ENCODE results near the gene CRYBG1.

CRYBG1 gene

GRCh38 chr6:106444777-106445507 lies 84.4 kb downstream of the CRYBG1 start:
- H3K4me3 ChIP-seq (ENCODE audit: low read depth, low read length): no peak overlapping the region
- DNase-seq (ENCODE audit: low read depth): peak; percentile 52
- TF ChIP-seq CTCF (IDR thresholded peaks at IDR 0.05; ENCODE audit: low read depth, low read length, missing control alignments): peak; percentile 70
- in situ Hi-C loops (cut with HindIII; ENCODE audit: low sequenced_read_pairs): loop anchor here (5.0 kb wide), 1 partner anchor 117 kb away; no protein-coding TSS in a partner anchor

GRCh38 chr6:106445508-106445878 lies 85.0 kb downstream of the CRYBG1 start:
- DNase-seq (ENCODE audit: low read depth): no peak
- in situ Hi-C loops (cut with HindIII; ENCODE audit: low sequenced_read_pairs): loop anchor here (5.0 kb wide), 1 partner anchor 117 kb away; no protein-coding TSS in a partner anchor

GRCh38 chr6:106446287-106446885 lies 85.9 kb downstream of the CRYBG1 start:
- in situ Hi-C loops (cut with HindIII; ENCODE audit: low sequenced_read_pairs): loop anchor here (5.0 kb wide), 1 partner anchor 116 kb away; no protein-coding TSS in a partner anchor
- no peak for DNase-seq (ENCODE audit: low read depth)
- no peak overlapping the region for H3K4me3 ChIP-seq (ENCODE audit: low read depth, low read length)
- peak; percentile 23 for TF ChIP-seq CTCF (IDR thresholded peaks at IDR 0.05; ENCODE audit: low read depth, low read length, missing control alignments)

More at GRCh38 chr6:106445508-106445878, 85.0 kb downstream of the CRYBG1 start:
- H3K4me3 ChIP-seq (ENCODE audit: low read depth, low read length): no peak overlapping the region
- TF ChIP-seq CTCF (IDR thresholded peaks at IDR 0.05; ENCODE audit: low read depth, low read length, missing control alignments): no peak

DNA sequence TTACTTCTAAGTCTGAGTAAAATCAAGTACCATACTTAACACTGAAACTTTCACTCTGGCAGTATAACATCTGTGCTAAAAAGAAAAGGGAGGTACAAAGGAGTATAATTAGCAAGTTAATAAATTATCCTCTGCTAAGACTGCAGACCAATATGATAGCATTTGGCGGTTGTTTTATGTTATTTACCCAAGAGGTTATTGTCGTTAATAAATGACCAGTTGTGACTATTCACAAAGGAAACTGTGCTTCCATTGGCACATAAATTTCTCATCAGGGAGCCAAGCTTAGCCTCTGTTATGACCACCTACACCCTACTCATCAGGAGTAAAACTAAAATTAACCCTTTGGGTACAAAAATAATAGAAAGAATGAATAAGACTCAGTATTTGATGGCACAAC lies 86.5 kb downstream of the CRYBG1 start:
- TF ChIP-seq CTCF (IDR thresholded peaks at IDR 0.05; ENCODE audit: low read depth, low read length, missing control alignments): no peak
- H3K4me3 ChIP-seq (ENCODE audit: low read depth, low read length): no peak overlapping the region
- in situ Hi-C loops (cut with HindIII; ENCODE audit: low sequenced_read_pairs): loop anchor here (5.0 kb wide), 1 partner anchor 115 kb away; no protein-coding TSS in a partner anchor
- no peak for DNase-seq (ENCODE audit: low read depth)

GRCh38 chr6:106448000-106448426 lies 87.5 kb downstream of the CRYBG1 start:
- TF ChIP-seq CTCF (IDR thresholded peaks at IDR 0.05; ENCODE audit: low read depth, low read length, missing control alignments): no peak
- DNase-seq (ENCODE audit: low read depth): no peak
- in situ Hi-C loops (cut with HindIII; ENCODE audit: low sequenced_read_pairs): loop anchor here (5.0 kb wide), 1 partner anchor 114 kb away; no protein-coding TSS in a partner anchor
- H3K4me3 ChIP-seq (ENCODE audit: low read depth, low read length): no peak overlapping the region

GRCh38 chr6:106450653-106451052 lies 90.1 kb downstream of the CRYBG1 start:
- no peak for DNase-seq (ENCODE audit: low read depth)
- in situ Hi-C loops (cut with HindIII; ENCODE audit: low sequenced_read_pairs): no loop called here
- TF ChIP-seq CTCF (IDR thresholded peaks at IDR 0.05; ENCODE audit: low read depth, low read length, missing control alignments): no peak
- no peak overlapping the region for H3K4me3 ChIP-seq (ENCODE audit: low read depth, low read length)

All from astrocyte of the cerebellum (primary cell).